Upper lobe of right lung (tissue), 1 donor: ENCODE measurements around the gene STXBP5. TPM values are rescaled to one million over a fixed set of nuclear protein-coding genes. Genes with fewer than 3 reads are reported as not detected.
"Not testable (repeated sequence)": the region's sequence is repeated elsewhere in the genome, so short reads cannot be mapped to it uniquely, and the experiment has no call there.

Experiments
- ATAC-seq: fragments of 200-7000 bp; cut with Tn5 transposase; one replicate; pipeline ENCODE4 v1.9.1; 2020; ENCODE audit warnings: mild to moderate bottlenecking, moderate library complexity
- DNase-seq: peaks from one replicate; pipeline ENCODE4 v3.0.0-alpha.2; 2020
- H3K27ac ChIP-seq: fragments of 200-600 bp; one replicate; pipeline ENCODE4 v1.8.0; 2022
- H3K27me3 ChIP-seq: fragments of 200-600 bp; one replicate; pipeline ENCODE4 v1.8.0; 2022; ENCODE audit warnings: mild to moderate bottlenecking
- H3K36me3 ChIP-seq: fragments of 200-600 bp; one replicate; pipeline ENCODE4 v1.8.0; 2022
- H3K4me1 ChIP-seq: fragments of 200-600 bp; one replicate; pipeline ENCODE4 v1.8.0; 2022
- H3K4me3 ChIP-seq: fragments of 200-600 bp; one replicate; pipeline ENCODE4 v1.8.0; 2022; ENCODE audit warnings: mild to moderate bottlenecking
- H3K9me3 ChIP-seq: fragments of 200-600 bp; one replicate; pipeline ENCODE4 v1.8.0; 2022
- CTCF ChIP-seq: fragments of 200-600 bp; IDR thresholded peaks from one replicate; pipeline ENCODE4 v1.8.0; 2022; ENCODE audit warnings: antibody characterized with exemption
- intact Hi-C: fragments of 100-400 bp; cut with DNase I; formaldehyde crosslinking; loops from one replicate; pipeline ENCODE4 v1.11.0; 2022
- total RNA-seq: library from RNA; stranded (reverse); fragmentation: NEBNext Ultra II Directional; extraction: Animal tissue kit (Norgen Biotek cat#: 25700); gene quantifications from one replicate; pipeline ENCODE4 v1.2.1, GENCODE V29; 2021
- donor health status: DM: no; HTN: yes; CAD: no; lungs with severe emphysema.

The STXBP5 gene
- total RNA-seq, 1 donor from 2014 or later, result 22.1 TPM

GRCh38 chr6:147371325-147371724 is 167.1 kb downstream of the STXBP5 start:
- intact Hi-C loops, result no loop called here
- H3K27ac ChIP-seq, result no peak overlapping the region
- H3K4me1 ChIP-seq, result no peaks in the 10 kb centered on the region
- no peak overlapping the region for H3K4me3 ChIP-seq
- H3K9me3 ChIP-seq, result no peaks in the 10 kb centered on the region
- no peaks in the 10 kb centered on the region for H3K36me3 ChIP-seq
- no peak for TF ChIP-seq CTCF
- H3K27me3 ChIP-seq, result no peaks in the 10 kb centered on the region
- DNase-seq, result no peak
- ATAC-seq, result no peak

DNA sequence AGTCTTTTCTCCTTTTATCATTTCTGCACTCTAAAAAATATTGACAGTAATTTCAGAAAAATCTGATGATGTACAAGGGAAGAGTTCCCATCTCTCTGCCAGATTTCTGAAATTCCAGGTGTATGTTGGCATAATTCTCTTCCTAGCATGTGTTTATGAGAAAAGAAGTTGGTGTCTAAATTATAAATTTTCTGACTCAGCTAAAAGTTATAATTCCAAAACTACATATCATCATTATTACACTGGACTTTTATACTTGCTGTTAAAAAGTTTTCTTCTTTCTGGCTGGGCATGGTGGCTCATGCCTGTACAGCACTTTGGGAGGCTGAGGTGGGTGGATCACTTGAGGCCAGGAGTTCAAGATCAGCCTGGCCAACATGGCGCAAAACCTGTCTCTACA is 168.6 kb downstream of the STXBP5 start:
- intact Hi-C loops, result no loop called here
- H3K4me3 ChIP-seq, result no peak overlapping the region
- DNase-seq, result no peak
- no peak overlapping the region for H3K27ac ChIP-seq
- TF ChIP-seq CTCF, result no peak
- no peaks in the 10 kb centered on the region for H3K4me1 ChIP-seq
- ATAC-seq, result no peak
- H3K9me3 ChIP-seq, result no peaks in the 10 kb centered on the region
- no peaks in the 10 kb centered on the region for H3K36me3 ChIP-seq
- H3K27me3 ChIP-seq, result no peaks in the 10 kb centered on the region

- intact Hi-C loops, result no loop called here
- ATAC-seq, result no peak
- no peaks in the 10 kb centered on the region for H3K9me3 ChIP-seq
Observed at GRCh38 chr6:147378819-147379218, 174.6 kb downstream of the STXBP5 start.

GRCh38 chr6:147380841-147381240 is 176.6 kb downstream of the STXBP5 start:
- ATAC-seq, intact Hi-C loops, H3K4me3 ChIP-seq, H3K27ac ChIP-seq, H3K9me3 ChIP-seq, H3K4me1 ChIP-seq, DNase-seq, H3K27me3 ChIP-seq: not testable (repeated sequence)
- peaks cover 16% of the 10 kb centered on the region for H3K36me3 ChIP-seq

More at GRCh38 chr6:147378819-147379218, 174.6 kb downstream of the STXBP5 start:
- H3K27me3 ChIP-seq, result no peaks in the 10 kb centered on the region
- H3K4me3 ChIP-seq, result no peak overlapping the region
- no peak overlapping the region for H3K27ac ChIP-seq
- peaks cover 6% of the 10 kb centered on the region for H3K36me3 ChIP-seq
- TF ChIP-seq CTCF, result no peak
- H3K4me1 ChIP-seq, result no peaks in the 10 kb centered on the region
- DNase-seq, result no peak

DNA sequence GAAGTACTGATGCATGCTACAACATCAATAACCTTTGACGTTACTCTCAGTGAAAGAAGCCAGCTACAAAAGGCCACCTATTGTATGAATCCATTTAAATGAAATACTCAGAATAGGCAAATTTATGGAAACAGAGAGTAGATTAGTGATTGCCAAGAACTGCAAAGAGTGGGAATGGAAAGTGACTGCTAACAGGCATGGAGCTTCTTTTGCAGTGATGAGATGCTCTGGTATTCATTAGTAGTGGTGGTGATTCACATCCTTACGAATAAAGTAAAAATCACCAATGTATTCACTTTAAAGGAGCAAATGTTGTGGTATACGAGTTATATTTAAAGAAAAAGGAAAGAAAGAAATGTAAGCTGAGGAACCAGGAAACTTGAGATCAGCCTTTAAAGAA is 177.5 kb downstream of the STXBP5 start:
- Histone ChIP-seq H3K9me3 (no peaks in the 10 kb centered on the region), H3K27ac (no peak overlapping the region), H3K36me3 (peaks cover 19% of the 10 kb centered on the region), H3K4me3 (no peak overlapping the region), H3K27me3 (no peaks in the 10 kb centered on the region), H3K4me1 (no peaks in the 10 kb centered on the region)
- ATAC-seq (no peak), DNase-seq (no peak)
- intact Hi-C loops, result no loop called here
- TF ChIP-seq CTCF, result no peak

- H3K36me3 ChIP-seq, result peaks cover 19% of the 10 kb centered on the region
- peak; percentile 58 for TF ChIP-seq CTCF
Observed at GRCh38 chr6:147382945-147383554, 178.8 kb downstream of the STXBP5 start.

More at GRCh38 chr6:147382945-147383554, 178.8 kb downstream of the STXBP5 start:
- no peak overlapping the region for H3K4me3 ChIP-seq
- H3K27ac ChIP-seq, result no peak overlapping the region
- H3K4me1 ChIP-seq, result no peaks in the 10 kb centered on the region
- DNase-seq (no peak), ATAC-seq (no peak)
- no peaks in the 10 kb centered on the region for H3K27me3 ChIP-seq
- intact Hi-C loops, result no loop called here
- no peaks in the 10 kb centered on the region for H3K9me3 ChIP-seq
